Common myeloid progenitor, CD34-positive (primary cell): Measurements from ENCODE around the gene PVR.
A peak's percentile ranks its signal among the peaks of the same experiment; 100 is the strongest.

ENCODE experiments used
- CTCF ChIA-PET: fragments of 350-600 bp; sonication (Branson Sonifier 250); formaldehyde crosslinking; loops from one replicate; lab custom pipeline; 2021; ENCODE audit warnings: antibody characterized with exemption; lab: Charles Lee
- POLR2A ChIA-PET: fragments of 350-600 bp; sonication (Branson Sonifier 250); formaldehyde crosslinking; loops from one replicate; lab custom pipeline; 2021; ENCODE audit warnings: antibody characterized with exemption; lab: Charles Lee
- DNase-seq, 3 donors: peaks; one replicate each; pipeline versions ENCODE4 v3.0.0 to v3.0.0-alpha.2; 2013
- H3K27ac ChIP-seq, 2 experiments: 1 replicate in 1 of 2; 2 replicates in 1 of 2; pipeline ENCODE4 v1.7.0; 2013; ENCODE audit warnings: inconsistent platforms in 2 of 2, low read length in 2 of 2, mild to moderate bottlenecking in 2 of 2, low read depth in 1 of 2, moderate library complexity in 1 of 2; ENCODE audit not compliant: severe bottlenecking in 2 of 2, insufficient read depth in 1 of 2, poor library complexity in 1 of 2
- H3K27me3 ChIP-seq, 5 experiments: replicated peaks in 2 of 5; 1 replicate in 3 of 5; 2 replicates in 2 of 5; pipeline versions ENCODE4 v1.6.1 to v1.7.0; 2013; ENCODE audit warnings: low read length in 4 of 5, mild to moderate bottlenecking in 2 of 5, moderate library complexity in 2 of 5, inconsistent platforms in 1 of 5; ENCODE audit not compliant: insufficient read depth in 5 of 5, control insufficient read depth in 4 of 5
- H3K36me3 ChIP-seq, 4 experiments: 1 replicate in 2 of 4; 2 replicates in 2 of 4; pipeline versions ENCODE4 v1.6.1 to v1.7.0; 2013; ENCODE audit warnings: low read length in 3 of 4, control low read depth in 1 of 4, mild to moderate bottlenecking in 1 of 4; ENCODE audit not compliant: control insufficient read depth in 4 of 4, insufficient read depth in 4 of 4
- H3K4me1 ChIP-seq, 4 experiments: 1 replicate in 3 of 4; 2 replicates in 1 of 4; pipeline versions ENCODE4 v1.6.1 to v1.7.1; 2013; ENCODE audit warnings: low read length in 3 of 4, mild to moderate bottlenecking in 3 of 4, control low read depth in 1 of 4, inconsistent platforms in 1 of 4, moderate library complexity in 1 of 4; ENCODE audit not compliant: control insufficient read depth in 4 of 4, insufficient read depth in 4 of 4; ENCODE audit errors: control extremely low read depth in 1 of 4
- H3K4me3 ChIP-seq, 7 experiments: 1 replicate in 4 of 7; 2 replicates in 3 of 7; pipeline versions ENCODE4 v1.5.1 to v1.7.0; 2013; ENCODE audit warnings: mild to moderate bottlenecking in 7 of 7, low read length in 6 of 7, moderate library complexity in 6 of 7, inconsistent platforms in 2 of 7, low read depth in 2 of 7, control low read depth in 1 of 7; ENCODE audit not compliant: insufficient read depth in 4 of 7, control insufficient read depth in 1 of 7; ENCODE audit errors: extremely low read depth in 1 of 7
- H3K9me3 ChIP-seq, 5 experiments: 1 replicate in 4 of 5; 2 replicates in 1 of 5; pipeline versions ENCODE4 v1.6.1 to v1.7.1; 2013; ENCODE audit warnings: low read length in 4 of 5, mild to moderate bottlenecking in 2 of 5, inconsistent platforms in 1 of 5, low read depth in 1 of 5, moderate library complexity in 1 of 5; ENCODE audit not compliant: control insufficient read depth in 4 of 5, insufficient read depth in 2 of 5; ENCODE audit errors: control extremely low read depth in 1 of 5
- WGBS: methylation state at CpG from one replicate; pipeline ENCODE4 v1.1.5; 2013; ENCODE audit not compliant: insufficient coverage; 5-methylcytosine and 5-hydroxymethylcytosine counted together

Gene PVR

GRCh38 chr19:44634785-44635184 lies 8.9 kb upstream of the PVR start:
- Histone ChIP-seq H3K36me3 (no peaks in the 10 kb centered on the region), H3K4me1 (peaks cover 0 to 19% (median 4%) of the 10 kb centered on the region in 4 experiments), H3K4me3 (no peak overlapping the region), H3K9me3 (no peaks in the 10 kb centered on the region), H3K27ac (no peak overlapping the region), H3K27me3 (peaks cover 0 to 2% (median 0%) of the 10 kb centered on the region in 5 experiments)
- POLR2A ChIA-PET = no interaction called here
- 100% methylated on average over 2 of the region's 2 CpGs for WGBS
- no peak for DNase-seq
- CTCF ChIA-PET = interaction anchor here (0.7 to 2.2 kb wide), 7 partner anchors 8 to 64 kb away, joined by 3 to 7 read pairs (median 4); partner anchors contain the start of gene PVR

- H3K4me3 ChIP-seq = no peak overlapping the region
- peaks cover 0 to 2% (median 0%) of the 10 kb centered on the region in 5 experiments for H3K27me3 ChIP-seq
- no peak overlapping the region for H3K27ac ChIP-seq
- CTCF ChIA-PET = interaction anchor here (1.5 to 2.2 kb wide), 5 partner anchors 9 to 65 kb away, joined by 4 to 8 read pairs (median 6); no protein-coding TSS in a partner anchor
- H3K36me3 ChIP-seq = no peaks in the 10 kb centered on the region
- WGBS = 50% methylated on average over 2 of the region's 3 CpGs
- peaks cover 0 to 19% (median 4%) of the 10 kb centered on the region in 4 experiments for H3K4me1 ChIP-seq
- POLR2A ChIA-PET = interaction anchor here (0.6 kb wide), 1 partner anchor 8 kb away, joined by 6 read pairs; no protein-coding TSS in a partner anchor
- DNase-seq = peak in 2 of 3 donors; percentile 37 to 41
- H3K9me3 ChIP-seq = no peaks in the 10 kb centered on the region
These were observed 7.9 kb upstream of the PVR start for GRCh38 chr19:44635581-44636438.

DNA sequence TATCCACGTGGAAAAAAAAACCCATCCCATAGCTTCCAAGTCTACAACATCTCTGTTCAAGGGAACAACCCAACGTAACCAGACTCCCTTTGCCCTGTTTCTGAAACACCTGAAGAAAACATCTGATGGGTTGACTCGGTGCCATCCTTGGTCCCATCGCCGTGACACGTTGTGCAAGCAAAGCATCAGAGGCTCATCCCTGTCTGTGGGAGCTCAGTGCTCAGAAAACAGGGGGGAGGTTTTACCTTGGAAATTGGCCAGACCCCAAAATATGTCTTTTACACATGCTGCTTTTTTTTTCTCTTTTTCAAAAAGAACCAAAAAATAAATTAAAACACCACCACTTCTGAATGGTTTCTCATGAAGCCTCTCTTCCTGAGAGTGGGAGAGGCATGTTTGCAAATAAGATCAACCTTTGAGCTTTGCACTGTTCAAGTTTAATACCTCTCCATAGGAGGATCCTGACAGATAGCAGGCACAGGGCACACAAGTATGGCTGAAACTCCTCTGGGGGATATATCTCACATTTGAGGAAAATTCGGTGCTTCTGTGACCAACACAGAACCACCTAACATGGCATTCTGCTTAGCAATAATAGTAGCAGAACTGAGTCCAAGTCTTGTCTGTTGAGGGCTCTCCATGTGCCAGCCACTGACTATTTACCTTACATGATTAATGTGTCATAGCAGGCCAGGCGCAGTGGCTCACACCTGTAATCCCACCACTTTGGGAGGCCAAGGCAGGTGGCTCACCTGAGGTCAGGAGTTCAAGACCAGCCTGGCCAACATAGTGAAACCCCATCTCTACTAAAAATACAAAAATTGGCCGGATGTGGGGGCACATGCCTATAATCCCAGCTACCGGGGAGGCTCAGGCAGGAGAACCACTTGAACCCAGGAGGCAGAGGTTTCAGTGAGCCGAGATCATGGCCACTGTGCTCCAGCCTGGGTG lies 7.0 kb upstream of the PVR start:
- peaks cover 0 to 2% (median 0%) of the 10 kb centered on the region in 5 experiments for H3K27me3 ChIP-seq
- H3K36me3 ChIP-seq = no peaks in the 10 kb centered on the region
- WGBS = 55% methylated on average over 2 of the region's 11 CpGs
- peaks cover 0 to 19% (median 4%) of the 10 kb centered on the region in 4 experiments for H3K4me1 ChIP-seq
- no peak for DNase-seq
- ChIA-PET CTCF (interaction anchor here (1.5 to 2.2 kb wide), 4 partner anchors 10 to 66 kb away, joined by 5 to 8 read pairs (median 6); no protein-coding TSS in a partner anchor), POLR2A (interaction anchor here (0.6 kb wide), 1 partner anchor 9 kb away, joined by 6 read pairs; no protein-coding TSS in a partner anchor)
- no peak overlapping the region for H3K4me3 ChIP-seq
- H3K27ac ChIP-seq = no peak overlapping the region
- no peaks in the 10 kb centered on the region for H3K9me3 ChIP-seq

- Histone ChIP-seq H3K36me3 (no peaks in the 10 kb centered on the region), H3K27ac (no peak overlapping the region), H3K4me1 (peaks cover 0 to 19% (median 4%) of the 10 kb centered on the region in 4 experiments), H3K27me3 (peaks cover 0 to 2% (median 0%) of the 10 kb centered on the region in 5 experiments), H3K4me3 (no peak overlapping the region), H3K9me3 (no peaks in the 10 kb centered on the region)
- ChIA-PET POLR2A (no interaction called here), CTCF (no interaction called here)
- no peak for DNase-seq
- WGBS = 99% methylated on average over 5 of the region's 5 CpGs
These were observed 6.3 kb upstream of the PVR start for GRCh38 chr19:44637390-44637764.

DNA sequence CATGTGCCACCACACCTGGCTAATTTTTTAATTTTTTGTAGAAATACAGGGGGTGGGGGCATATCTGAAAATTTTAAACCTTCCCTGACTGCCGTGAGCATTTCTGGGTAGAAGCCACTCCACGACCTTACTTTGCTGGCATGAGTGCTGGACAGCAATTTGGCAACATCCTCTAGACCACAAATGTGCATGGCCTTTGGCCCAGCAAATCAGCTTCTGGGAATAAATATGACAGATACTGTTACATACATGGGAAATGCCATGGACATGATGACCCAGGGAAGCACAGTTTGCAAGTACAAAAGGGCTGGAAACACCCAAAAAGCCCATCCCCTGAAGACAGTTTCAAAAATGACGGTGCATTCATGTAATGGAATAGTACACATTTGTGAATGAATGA lies 3.2 kb upstream of the PVR start:
- ChIA-PET CTCF (interaction anchor here (1.0 kb wide), 1 partner anchor 17 kb away, joined by 4 read pairs; no protein-coding TSS in a partner anchor), POLR2A (no interaction called here)
- Histone ChIP-seq H3K27ac (no peak overlapping the region), H3K4me1 (peaks cover 0 to 23% (median 14%) of the 10 kb centered on the region in 4 experiments), H3K27me3 (no peaks in the 10 kb centered on the region), H3K9me3 (no peaks in the 10 kb centered on the region), H3K4me3 (no peak overlapping the region), H3K36me3 (no peaks in the 10 kb centered on the region)
- WGBS = 100% methylated on average over 3 of the region's 3 CpGs
- no peak for DNase-seq

DNA sequence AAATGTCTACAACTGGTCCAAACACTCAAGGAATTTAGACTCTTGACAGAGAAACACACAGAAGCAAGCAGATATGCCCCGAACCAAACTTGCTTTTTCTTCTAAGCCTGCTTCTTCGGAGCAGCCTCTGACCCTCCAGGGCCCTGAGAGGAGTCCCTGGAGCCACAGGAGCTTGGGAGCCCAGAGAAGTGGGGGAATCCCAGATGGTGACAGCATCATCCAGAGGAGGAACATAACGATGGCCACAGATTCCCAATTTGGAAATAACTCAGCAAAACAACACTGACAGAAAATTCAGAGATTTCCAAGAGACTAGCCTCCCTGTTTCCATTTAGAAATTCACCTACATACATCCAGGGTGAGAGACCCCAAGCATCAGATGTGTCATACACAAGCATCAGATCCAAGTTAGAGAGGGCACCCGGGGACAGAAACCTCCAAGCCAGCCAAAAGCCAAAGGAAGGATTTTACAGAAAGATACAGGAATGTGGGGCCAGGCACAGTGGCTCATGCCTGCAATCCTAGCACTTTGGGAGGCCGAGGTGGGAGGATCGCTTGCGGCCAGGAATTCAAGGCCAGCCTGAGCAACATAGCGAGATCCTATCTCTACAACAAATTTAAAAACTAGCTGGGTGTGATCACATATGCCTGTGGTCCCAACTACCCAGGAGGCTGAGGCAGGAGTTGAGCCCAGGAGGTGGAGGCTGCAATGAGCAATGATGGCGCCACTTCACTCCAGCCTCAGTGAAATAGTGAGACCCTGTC lies 2.0 kb upstream of the PVR start:
- ChIA-PET CTCF (interaction anchor here (0.7 kb wide), 1 partner anchor 64 kb away, joined by 3 read pairs; no protein-coding TSS in a partner anchor), POLR2A (no interaction called here)
- Histone ChIP-seq H3K4me3 (no peak overlapping the region), H3K4me1 (peaks cover 0 to 13% (median 10%) of the 10 kb centered on the region in 4 experiments), H3K27ac (no peak overlapping the region), H3K9me3 (no peaks in the 10 kb centered on the region), H3K36me3 (no peaks in the 10 kb centered on the region), H3K27me3 (no peaks in the 10 kb centered on the region)
- WGBS = 100% methylated on average over 4 of the region's 9 CpGs
- DNase-seq = no peak
